Stimulated activated CD4-positive, alpha-beta T cell treated with anti-CD3 and anti-CD28 coated beads, TNF-alpha, amount 100 ng/mL, for 4 hours (primary cell): ENCODE data around the gene NVL.
"Not testable (repeated sequence)": the region's sequence is repeated elsewhere in the genome, so short reads cannot be mapped to it uniquely, and the experiment has no call there.

ENCODE experiments used
- DNase-seq, 3 experiments: peaks; one replicate each; pipeline ENCODE4 v3.0.0-alpha.2; 2020; ENCODE audit warnings: low read depth in 3 of 3

NVL gene

GRCh38 chr1:224338150-224338838 lies 8.3 kb upstream of the NVL start:
- DNase-seq: no peak

DNA sequence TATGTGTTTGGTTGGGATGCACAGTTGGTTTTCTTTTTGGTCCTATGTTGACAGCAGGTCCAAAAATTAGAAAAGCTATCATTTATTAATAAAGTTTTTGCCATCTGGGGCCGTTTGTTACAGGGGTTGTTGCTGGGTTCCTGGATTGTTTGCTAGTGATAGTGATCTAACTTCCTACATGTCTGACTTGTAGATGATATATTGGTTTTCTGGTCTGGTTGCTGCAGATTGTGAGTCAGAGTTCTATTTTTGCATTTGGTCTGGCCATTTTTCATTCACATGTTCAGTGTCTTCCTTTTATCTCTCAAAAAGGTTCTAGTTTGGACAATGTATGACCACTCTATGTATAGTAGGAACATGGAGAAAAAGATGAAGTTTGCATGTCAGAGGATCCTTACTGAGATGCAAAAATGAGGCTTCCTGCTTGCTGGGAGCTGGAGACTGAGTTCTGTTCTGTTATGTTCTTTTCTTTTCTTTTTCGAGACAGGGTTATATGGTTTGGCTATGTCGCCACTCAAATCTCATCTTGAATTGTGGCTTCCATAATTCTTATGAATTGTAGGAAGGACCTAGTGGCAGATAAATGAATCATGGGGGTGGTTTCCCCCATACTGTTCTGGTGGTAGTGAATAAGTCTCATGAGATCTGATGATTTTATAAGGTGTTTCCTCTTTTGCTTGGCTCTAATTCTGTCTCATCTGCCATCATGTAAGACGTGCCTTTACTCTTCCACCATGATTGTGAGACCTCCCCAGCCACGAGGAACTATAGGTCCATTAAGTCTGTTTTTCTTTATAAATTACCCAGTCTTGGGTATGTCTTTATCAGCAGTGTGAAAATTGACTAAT lies 4.2 kb upstream of the NVL start:
- no peak for DNase-seq

DNA sequence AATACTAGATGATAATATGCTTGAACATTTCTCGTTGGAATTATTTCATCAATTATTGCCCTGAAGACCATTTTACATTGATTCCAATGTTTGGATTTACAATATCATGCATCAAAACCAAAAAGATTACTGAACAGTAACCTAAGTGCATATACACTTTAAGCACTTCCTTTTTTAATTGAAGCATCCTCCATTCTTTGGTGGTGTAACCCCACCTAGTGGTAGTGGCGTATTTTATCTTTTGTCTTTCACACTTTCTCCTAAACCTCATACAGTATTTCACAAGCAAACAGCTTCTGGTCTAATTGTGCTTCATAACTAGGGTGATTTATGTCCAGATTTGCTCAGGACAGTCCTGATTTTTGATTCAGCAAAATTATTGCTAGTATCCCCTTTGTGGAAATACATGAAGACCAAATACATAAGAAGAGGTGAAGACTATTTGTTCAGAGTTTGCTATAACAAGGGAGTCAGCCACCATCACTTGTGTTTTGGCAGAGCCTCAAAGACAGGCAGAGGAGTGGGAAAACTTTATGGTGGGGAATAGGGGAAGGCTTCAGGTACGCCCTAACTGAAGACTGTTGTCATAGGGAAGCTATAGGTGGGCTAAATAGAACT lies 3.4 kb upstream of the NVL start:
- DNase-seq: no peak

DNA sequence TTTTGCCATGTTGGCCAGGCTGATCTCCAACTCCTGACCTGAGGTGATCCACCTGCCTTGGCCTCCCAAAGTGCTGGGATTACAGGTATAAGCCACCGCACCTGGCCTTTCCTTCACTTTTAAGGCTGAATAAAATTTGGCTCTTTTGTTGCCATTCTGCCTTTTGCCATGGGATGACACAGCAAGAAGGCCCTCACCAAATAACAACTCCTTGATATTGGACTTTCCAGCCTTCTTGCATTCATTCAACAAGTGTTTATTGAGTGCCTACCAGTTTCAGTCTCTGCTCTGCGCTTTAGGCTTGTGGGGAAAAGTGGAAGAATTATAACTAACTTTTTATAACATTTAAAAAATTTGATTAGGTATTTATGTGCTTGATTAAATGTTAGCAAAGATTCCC lies 1.9 kb upstream of the NVL start:
- no peak for DNase-seq

DNA sequence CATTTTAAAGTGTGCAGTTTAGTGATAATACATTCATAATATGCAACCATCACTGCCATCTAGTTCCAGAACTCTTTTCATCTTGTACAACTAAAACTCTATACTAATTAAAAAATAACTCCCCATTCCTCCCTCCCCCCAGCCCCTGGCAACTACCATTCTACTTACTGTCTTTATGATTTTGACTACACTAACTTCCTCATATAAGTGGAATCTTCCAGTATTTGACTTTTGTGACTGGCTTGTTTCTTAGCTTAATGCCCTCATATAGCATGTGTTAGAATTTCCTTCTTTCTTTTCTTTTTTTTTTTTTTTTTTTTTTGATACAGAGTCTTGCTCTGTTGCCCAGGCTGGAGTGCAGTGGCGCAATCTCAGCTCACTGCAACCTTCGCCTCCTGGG lies 1.4 kb upstream of the NVL start:
- no peak for DNase-seq

DNA sequence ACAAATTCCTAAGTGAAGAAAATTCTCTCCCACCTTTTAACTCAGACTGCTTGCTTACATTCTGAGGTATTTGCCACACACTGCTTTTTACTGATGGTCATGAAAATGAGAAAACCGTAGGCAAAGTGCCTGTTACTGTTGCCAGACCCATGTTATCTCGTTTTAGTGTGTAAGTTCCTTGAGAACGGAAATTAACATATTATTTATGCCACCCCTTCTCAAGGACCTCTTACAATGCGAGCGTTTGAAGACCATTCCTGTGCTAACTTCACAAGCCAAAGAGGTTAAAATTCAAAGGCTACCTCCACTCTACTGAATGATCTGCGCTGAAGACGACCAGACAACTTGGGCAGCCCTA lies 509 bp downstream of the NVL start:
- DNase-seq: no peak

- no peak for DNase-seq
Measured at GRCh38 chr1:224328644-224329043, 1.3 kb downstream of the NVL start.

GRCh38 chr1:224325959-224326358 lies 4.0 kb downstream of the NVL start:
- no peak for DNase-seq

GRCh38 chr1:224321706-224322105 lies 8.3 kb downstream of the NVL start:
- no peak for DNase-seq

GRCh38 chr1:224317383-224318045 lies 12.5 kb downstream of the NVL start:
- DNase-seq: no peak

GRCh38 chr1:224312025-224312424 lies 17.9 kb downstream of the NVL start:
- DNase-seq: no peak

GRCh38 chr1:224311503-224311902 lies 18.5 kb downstream of the NVL start:
- not testable (repeated sequence) for DNase-seq

GRCh38 chr1:224308064-224308463 lies 21.9 kb downstream of the NVL start:
- no peak for DNase-seq

DNA sequence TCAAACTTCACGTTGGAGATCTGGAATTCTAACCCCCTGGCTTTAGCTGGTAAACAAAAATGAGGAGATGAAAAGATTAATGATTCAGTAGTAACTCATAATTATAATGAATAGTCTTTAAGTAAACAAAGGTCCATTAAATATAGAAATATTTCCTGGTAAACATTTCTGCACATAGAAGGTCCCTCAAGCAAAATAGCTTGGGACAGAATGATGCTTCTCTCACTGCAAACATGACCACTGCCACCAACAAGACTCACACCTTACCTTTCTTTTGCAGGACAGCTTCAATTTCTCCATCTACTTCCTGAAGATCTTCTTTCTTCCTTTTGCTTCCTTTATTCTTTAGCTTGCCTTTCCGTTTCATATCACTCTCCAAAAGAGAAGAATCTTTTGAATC lies 25.2 kb downstream of the NVL start:
- no peak for DNase-seq

GRCh38 chr1:224302947-224303346 lies 27.0 kb downstream of the NVL start:
- DNase-seq: no peak

- no peak for DNase-seq
Measured at GRCh38 chr1:224301391-224301790, 28.6 kb downstream of the NVL start.

GRCh38 chr1:224300346-224300745 lies 29.6 kb downstream of the NVL start:
- DNase-seq: no peak

- DNase-seq: no peak
Measured at GRCh38 chr1:224298346-224299330, 31.3 kb downstream of the NVL start.

GRCh38 chr1:224294775-224295174 lies 35.2 kb downstream of the NVL start:
- no peak for DNase-seq

- no peak for DNase-seq
Measured at GRCh38 chr1:224292419-224292818, 37.6 kb downstream of the NVL start.

GRCh38 chr1:224289396-224289795 lies 40.6 kb downstream of the NVL start:
- no peak for DNase-seq
